Fibroblast of skin of abdomen (primary cell): Measurements from ENCODE around the gene SIRT5.
A peak's percentile ranks its signal among the peaks of the same experiment; 100 is the strongest.

Experiments
- DNase-seq: peaks from one replicate; pipeline ENCODE4 v3.0.0-alpha.2; 2013

The SIRT5 gene

DNA sequence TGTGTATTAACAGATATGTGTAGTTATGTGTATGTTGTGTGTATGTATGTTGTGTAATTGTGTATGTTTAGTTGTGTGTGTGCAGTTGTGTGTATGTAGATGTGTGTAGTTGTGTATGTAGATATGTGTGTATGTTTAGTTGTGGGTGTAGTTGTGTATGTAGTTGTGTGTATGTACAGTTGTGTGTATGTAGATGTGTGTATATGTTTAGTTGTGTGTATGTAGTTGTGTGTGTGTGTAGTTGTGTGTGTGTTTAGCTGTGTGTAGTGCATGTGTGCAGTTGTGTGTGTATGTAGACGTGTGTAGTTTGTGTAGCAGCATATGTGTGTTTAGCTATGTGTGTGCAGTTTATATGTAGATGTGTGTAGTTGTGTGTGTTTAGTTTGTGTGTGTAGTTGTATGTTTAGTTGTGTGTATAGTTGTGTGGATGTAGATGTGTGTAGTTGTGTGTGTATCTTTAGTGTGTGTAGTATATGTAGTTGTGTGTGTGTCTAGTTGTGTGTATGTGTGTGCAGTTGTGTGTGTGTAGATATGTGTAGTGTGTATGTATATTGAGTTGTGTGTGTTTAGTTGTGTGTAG lies 16.3 kb downstream of the SIRT5 start:
- no peak for DNase-seq

DNA sequence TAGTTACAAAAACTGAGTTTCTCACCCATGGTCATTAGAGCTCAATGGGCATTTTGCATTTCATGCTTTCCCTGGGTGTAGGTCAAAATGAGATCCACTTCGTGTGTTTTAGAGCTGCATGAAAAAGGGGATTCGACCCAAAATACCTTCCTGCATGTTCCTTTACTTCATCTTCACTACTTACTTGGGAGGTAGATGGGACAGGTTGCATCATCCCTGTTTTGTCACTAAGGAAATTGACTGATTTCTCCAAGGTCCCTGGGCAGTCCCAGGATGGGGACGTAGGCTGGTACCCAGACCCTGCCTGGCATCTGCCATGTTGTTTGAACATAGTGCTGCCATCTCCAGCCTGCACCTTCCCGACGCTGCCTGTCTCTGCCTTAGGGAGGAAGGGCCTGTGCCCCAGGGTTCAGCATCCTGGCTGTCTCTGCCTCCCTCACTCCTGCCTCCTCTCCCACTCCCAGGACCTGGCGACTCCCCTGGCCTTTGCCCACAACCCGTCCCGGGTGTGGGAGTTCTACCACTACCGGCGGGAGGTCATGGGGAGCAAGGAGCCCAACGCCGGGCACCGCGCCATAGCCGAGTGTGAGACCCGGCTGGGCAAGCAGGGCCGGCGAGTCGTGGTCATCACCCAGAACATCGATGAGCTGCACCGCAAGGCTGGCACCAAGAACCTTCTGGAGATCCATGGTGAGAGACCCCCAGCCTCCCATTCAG lies 17.0 kb downstream of the SIRT5 start:
- DNase-seq = no peak

DNA sequence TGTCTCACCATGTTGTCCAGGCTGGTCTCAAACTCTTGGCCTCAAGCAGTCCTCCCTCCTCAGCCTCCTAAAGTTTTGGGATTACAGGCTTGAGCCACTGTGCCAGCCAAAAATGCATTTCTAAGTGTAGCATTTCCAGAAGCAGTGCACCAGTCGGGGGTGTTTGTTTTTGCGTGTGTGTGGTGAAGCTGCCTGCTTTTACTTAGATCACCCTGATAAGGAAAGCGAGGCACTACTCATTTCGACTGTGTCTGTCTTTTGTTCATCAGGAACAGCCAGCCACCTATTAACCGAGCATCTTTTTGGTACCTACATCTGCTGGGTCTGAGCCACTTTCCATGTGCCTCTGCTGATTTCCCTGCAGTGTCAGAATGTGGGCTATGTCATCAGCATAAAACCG lies 18.7 kb downstream of the SIRT5 start:
- DNase-seq = no peak

DNA sequence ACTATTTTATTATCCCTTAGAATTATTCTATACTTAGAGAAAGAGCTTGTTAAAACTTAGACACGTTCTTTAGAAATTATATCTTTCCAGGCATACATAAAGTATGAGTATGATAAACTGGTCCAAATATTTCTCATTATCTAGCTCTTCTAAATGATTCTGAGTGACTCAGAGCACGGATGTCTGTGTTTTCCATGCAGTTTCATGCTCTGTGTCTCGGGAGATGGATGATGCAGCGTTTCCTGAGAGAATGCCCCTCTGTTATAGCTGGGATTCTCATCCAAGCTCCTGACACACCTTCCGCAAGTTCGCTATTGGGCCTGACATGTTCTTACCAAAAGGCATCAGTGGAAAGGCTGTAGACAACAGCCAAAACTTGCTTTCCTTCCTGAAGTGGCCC lies 19.3 kb downstream of the SIRT5 start:
- peak; percentile 17 for DNase-seq

DNA sequence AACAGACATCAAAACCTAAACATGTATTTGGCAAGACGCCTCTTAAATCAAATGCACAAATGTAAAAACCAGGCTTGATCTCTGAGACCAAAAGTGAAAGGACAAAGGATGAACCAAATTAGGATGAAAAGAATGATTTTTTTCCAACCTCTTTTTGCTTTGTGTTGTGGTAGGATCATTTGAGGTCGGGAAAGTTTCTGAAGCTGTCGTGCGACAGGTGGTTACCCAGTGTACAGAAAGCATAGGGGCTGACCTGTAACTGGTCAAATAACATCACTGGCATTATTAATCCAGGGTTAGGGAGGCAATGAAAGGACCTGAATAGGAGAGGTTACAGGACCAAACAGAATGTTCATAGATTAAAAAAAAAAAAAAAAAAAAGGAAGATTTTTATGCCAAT lies 22.7 kb downstream of the SIRT5 start:
- no peak for DNase-seq

DNA sequence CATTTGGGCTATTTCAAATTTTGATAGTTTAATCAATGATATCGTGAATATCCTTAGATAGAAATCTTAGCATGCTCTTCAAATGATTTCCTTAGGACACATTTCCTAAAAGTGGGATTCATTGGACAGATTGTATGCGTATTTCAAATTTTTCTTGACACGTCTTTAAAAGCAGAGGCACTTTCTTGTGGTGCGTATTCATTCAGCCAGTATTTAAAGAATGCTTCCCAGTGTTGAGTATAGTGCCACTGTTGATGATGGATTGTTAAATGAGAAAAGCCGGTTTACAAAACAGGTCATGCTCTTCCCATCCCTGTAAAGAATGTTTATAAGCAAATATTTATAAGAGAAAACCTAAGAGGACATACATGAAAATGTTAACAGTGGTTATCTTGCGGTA lies 25.6 kb downstream of the SIRT5 start:
- DNase-seq = peak; percentile 16

DNA sequence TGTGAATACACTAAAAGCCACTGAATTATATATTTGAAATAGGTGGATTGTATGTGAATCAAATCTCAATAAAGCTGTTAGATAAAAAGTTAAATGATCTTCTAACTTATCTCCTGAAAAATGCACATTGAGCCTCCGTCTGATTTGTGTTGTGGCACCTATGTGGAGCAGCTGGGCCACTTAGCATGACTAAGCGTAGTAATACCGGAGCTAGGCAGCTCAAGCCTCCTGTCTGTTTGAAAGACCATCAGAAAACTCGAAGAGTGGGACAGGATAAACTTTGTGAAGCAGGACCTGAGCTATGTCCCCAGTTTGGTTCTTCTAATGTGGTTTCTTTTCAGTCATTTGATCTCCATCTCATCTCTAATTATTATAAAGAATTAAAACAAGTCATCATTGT lies 29.7 kb downstream of the SIRT5 start:
- no peak for DNase-seq

DNA sequence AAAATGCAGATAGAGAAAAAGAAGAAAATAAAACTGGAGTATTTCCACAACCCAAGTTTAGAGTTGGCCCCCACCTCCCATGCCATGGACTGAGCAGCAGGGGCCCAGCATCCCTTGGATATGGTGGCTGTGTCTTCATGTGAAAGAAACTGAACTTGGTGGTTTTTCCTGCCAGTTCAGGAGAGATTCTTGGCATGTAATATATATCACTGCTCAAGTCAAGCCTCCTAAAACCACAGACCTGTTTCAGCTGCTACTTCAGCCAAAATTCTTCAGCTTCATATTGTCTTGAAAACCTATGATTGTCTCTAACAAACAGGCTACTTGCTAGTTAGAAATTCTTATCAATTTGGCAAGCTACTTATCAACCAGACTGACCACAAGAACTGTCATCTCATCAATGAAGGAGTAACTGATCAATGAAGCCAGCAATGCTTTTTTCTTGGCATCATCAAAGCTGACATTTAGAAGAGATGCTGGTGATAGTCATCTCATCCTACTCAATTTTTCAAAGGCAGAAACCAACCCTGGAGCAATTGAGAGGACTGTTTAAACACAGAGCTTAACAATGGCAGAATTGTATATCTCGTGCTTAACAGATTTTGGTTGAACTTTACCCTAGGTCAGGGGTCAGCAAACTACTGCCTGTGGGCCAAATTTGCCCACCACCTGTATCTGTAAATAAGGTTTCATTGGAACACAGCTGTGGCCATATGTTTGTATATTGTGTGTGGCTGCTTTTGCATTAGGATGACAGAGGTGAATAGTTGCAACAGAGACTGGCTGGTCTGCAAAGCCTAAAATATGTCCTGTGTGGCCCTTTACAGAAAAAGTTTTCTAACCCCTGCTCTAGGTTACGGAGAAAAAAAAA lies 30.4 kb downstream of the SIRT5 start:
- DNase-seq = no peak

DNA sequence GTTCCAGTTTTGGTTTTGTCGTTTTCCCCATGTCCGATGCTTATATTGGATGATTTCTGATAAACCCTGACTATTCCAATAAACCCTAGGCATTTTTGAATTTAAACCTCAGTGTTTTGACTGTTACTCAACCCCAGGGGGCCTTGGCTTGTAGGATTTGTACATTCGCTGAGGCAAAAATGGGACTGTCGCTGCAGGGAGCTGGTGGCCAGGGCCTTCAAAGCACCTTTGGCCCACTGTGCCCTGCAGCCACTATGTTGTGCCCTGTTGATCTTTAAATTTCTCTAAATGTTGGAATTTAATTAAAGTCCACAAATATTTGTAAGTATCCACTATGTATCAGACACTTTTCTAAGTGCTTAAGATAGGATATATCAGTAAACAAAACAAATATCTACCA lies 31.2 kb downstream of the SIRT5 start:
- no peak for DNase-seq

DNA sequence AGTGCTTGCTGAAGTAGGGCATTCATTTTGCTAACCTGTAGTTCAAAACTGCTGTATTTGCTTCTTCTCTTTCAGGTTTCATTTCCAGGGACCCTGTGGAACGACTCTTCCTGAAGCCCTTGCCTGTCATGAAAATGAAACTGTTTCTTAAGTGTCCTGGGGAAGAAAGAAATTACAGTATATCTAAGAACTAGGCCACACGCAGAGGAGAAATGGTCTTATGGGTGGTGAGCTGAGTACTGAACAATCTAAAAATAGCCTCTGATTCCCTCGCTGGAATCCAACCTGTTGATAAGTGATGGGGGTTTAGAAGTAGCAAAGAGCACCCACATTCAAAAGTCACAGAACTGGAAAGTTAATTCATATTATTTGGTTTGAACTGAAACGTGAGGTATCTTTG lies 37.3 kb downstream of the SIRT5 start:
- DNase-seq = no peak

DNA sequence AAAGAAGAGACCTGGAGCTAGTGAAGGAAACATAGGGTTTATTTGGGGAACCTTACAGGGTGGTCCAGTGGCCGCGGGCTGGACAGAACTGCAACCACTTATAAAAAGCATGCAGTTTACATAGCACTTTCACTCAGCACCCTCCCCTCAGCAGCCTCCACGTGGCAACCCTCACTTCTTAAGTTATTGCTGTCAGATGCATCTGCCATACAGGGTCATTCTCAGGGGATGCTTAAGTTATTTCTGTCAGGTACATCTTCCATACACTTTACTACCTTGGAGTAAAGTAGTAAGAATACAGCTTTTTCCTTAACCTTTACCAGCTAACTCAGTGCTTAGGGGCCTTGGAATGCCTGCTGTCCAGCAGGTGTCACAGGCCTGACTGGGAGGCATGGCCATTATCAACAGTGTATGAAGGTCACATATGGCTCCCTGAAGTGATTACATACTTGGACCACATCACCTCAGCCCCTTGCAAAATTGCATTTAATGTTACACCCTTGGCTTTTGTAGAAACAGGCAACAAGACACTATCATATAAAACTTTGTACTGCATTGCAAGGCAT lies 38.7 kb downstream of the SIRT5 start:
- no peak for DNase-seq

DNA sequence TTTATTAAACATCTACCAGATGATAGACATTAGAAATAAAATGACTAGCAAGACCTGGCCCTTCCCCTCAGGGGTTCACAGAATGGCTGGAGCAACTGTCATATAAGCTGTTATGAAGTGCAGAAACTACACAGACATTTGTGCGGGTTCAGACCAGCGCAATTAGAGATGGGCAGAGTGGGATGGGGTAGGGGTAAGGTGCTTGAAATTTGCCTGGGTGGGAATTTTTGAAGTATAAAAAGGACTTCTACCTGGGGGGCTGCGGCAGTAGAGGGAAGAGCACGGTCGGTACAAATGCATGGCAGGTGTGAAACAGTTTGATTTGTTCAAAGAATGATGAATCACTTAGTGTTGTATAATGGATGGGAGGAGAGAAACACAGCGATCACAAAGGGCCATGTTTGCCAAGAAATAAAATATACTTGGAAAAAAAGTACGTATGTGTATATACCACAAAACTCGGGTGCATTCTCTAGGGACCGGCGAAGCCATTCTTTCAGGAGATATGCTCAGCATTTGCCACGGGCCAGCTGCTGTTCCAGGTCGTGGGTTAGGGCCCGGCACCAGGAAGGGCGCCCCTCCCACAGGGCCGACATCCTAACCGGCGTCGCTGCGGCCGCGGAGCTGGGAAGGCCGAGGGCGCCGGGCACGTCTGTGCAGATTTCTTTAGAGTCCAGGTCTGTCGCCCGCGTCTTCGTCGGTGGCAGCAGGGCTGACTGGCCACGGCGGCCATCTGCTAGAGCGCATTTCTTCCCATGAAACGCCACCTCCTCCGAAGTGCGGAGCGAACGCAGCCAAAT lies 39.9 kb downstream of the SIRT5 start:
- DNase-seq = peak; percentile 35

DNA sequence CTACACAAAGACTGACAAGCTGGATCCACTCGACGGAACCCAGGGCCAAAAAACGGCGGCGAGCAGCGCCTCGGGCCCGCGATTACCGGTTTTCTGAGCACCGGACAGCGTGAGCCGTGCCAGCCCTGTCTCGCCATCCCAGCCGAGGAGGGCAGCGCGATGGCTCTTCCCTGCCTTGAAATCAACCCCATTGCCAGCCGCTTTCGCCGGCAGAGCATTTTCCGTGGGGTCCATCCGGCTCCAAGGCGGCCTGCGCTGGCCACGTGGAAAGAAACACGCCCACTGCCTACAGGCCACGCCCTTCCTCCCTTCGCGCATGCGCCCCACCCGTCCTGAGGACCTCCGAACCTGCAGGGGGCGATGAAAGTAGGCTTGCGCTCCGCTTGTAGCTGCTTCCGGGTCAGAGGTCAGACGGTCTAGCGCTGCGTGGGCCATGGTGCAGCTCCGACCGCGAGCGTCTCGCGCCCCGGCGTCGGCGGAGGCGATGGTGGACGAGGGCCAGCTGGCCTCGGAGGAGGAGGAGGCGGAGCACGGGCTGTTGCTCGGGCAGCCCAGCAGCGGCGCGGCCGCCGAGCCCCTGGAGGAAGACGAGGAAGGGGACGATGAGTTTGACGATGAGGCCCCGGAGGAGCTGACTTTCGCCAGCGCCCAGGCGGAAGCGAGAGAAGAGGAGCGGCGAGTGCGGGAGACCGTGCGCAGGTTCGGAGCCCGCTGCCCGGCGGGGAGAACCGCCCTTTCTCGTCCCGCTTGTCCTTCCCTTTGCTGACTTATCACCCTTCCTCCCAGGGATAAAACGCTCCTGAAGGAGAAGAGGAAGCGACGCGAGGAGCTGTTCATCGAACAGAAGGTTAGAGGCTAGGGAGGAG lies 40.8 kb downstream of the SIRT5 start, which contains the start of gene NOL7:
TSS of gene NOL7 (plus strand) at position 410 of the 866 bp plus-strand sequence. CDS start at position 434, 24 bp downstream.
- DNase-seq = peak; percentile 99

DNA sequence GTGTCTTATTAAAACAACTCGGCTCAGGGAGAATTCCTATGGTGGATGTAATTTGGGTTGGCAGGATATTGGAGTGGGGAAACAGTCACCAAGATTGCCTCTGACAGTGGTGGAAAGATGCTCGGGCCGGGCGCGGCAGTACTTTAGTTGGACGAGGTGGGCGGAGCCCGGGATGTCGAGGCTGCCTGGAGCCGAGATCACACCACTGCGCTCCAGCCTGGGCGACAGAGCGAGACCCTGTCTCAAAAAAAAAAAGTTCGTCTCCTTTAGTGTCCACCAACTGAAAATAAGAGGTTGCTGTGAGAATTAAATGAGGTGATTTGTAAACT lies 41.4 kb downstream of the SIRT5 start:
- peak; percentile 25 for DNase-seq

DNA sequence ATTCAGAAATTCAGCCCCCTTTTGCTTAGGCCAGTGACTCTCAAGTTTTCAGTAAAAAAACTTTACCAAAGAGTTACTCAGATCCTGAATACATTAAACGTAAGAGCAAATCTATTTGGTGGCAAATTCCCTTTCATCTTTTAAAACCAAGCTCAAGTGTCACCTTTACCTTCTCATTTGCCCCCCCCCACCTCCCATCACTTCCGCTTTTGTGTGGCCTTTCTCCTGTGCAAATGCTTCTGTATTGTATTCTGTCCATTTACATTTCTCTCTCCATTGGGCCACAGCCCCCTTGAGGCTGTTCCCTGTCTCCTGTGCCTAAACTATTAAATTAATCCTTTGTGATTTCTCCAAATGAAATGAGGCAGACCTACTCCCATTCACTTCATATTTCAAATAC lies 42.7 kb downstream of the SIRT5 start:
- DNase-seq = no peak

DNA sequence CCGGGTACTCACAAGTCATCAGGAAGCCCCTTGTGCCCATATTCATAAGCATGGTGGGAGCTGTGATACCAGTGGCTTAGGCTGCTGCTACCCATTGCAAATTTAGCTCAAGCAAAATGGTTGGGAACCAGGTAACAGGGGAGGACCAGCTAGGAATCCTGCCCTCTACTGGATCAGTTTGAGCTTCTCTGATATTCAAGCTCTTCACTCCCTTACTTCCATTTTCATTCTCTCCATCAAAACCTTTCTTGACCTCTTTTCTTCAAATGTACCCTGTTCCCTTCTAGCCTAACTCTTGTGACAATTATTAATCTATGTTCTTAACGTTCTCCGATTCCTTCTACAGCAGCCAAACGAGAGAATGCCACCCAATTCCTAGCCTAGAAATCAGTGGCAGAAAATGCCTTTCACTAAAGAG lies 50.5 kb downstream of the SIRT5 start:
- peak; percentile 17 for DNase-seq

DNA sequence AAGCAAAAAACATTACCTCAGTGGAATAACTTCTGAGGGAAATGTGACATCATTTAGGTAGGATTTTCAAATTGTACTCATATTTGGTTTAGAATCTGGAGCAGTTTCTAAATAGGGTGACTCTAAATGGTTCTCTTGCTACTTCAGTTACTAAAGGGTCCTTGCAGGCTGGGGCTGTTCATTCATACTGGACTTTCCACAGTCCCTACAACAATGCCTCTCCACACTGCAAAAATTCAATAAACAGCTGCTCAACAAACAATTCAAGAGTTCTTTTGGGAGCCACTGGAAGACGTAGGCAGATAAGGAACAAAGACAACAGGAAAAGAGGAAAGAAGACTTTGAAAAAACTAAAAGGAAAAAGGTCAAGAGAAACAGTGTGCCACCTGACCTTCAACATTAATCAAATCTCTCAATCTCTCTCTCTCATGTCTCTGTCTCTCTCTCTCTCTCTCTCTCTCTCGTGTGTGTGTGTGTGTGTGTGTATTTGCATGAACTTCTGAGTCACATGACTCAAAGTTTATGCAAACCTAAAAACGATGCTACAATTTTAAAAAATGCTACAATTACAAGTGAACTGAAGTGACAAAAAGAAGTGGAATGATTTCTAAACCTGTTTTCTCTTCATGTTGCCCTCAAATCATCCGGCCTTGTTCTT lies 55.2 kb downstream of the SIRT5 start:
- DNase-seq = no peak

DNA sequence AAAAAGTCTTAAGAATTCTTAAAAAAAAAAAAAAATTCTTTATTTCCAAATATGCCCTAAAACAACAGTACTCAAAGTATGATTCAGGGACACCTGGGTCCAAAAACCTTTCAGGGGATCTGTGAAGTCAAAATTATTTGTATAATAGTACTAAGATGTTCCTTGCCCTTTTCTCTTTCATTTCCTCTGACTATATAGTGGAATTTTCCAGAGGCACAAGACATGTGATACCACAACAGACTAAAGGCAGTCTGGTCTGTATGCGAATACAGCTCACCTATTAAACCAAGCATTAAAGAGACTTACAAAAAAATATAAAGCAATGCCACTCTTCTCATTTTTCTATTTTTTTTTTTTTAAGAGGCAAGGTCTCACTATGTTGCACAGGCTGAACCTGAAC lies 56.1 kb downstream of the SIRT5 start:
- no peak for DNase-seq

DNA sequence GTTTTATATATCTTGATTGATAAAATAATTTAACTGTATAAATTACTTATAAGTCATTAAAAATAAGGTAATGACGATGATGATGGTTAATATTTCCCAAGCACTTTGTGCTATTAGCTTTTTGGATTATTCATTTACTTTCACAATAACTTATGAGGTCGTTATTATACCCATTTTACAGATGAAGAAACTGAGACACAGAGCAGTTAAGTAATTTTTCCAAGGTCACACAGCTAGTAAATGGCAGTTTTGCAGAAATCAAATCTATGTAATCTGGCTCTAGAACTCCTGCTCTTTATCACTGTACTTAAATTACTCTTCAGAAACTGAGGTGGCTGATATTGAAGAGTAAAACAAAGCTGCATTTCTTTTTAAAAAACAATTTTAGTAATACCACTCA lies 58.9 kb downstream of the SIRT5 start:
- DNase-seq = no peak

DNA sequence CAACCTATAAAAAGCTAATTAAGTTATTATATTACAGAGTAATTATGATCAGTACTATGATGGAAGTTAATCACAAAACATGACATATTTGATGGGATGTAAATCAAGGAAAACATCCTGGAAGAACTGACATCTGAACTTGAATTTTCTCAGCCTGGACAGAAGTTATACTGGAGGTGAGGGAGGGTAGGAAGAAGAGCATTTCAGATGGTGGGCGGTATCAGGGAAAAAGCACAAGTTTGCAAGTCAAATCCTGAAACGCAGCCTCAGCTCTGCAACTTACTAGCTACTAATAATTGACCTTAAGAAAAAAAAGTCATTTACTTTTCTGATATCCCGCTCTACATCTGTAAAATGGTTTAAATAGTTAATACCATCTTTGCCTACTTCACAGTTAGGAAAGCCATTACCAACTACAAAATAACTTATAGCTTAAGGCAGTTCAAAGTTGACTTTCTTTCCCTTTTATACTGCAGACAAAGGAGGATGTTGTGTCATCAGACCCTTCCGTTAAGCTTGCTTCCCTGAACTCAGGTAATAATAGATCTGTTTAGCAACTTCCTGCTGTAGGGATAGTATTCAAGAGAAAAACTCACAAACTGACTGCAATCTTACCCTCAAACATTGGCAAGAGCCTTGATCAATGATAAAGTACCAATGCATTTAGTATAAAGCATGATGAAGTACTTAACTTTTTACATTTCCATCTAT lies 61.7 kb downstream of the SIRT5 start:
- DNase-seq = no peak
